Body of pancreas (tissue), 4 donors: ENCODE results near the gene ARHGAP24. TPM values are rescaled to one million over a fixed set of nuclear protein-coding genes. Genes with fewer than 3 reads are reported as not detected.

Source experiments
- ATAC-seq: fragments of 150-250 bp; one replicate; pipeline ENCODE4 v1.9.1; 2016
- DNase-seq, 4 donors: peaks; one replicate each; pipeline ENCODE4 v3.0.0-alpha.2; 2019
- H3K27ac ChIP-seq, 4 donors: fragments of 200-600 bp; sonication (generic); 1 replicate in 3 of 4; 2 replicates in 1 of 4; pipeline versions ENCODE4 v1.5.1 to v1.6.1; 2016 to 2019; ENCODE audit warnings: mild to moderate bottlenecking in 1 of 4, mixed read lengths in 1 of 4, moderate library complexity in 1 of 4
- H3K27me3 ChIP-seq, 2 donors: fragments of 200-600 bp; sonication (generic); one replicate each; pipeline ENCODE4 v1.6.0; 2016; ENCODE audit warnings: mild to moderate bottlenecking in 1 of 2
- H3K36me3 ChIP-seq, 2 donors: fragments of 200-600 bp; sonication (generic); replicated peaks in 1 of 2; 2 replicates each; pipeline ENCODE4 v1.5.1; 2016; ENCODE audit warnings: low read depth in 2 of 2; ENCODE audit not compliant: insufficient read depth in 1 of 2
- H3K4me1 ChIP-seq: fragments of 200-600 bp; sonication (generic); one replicate; pipeline ENCODE4 v1.6.0; 2016
- H3K4me3 ChIP-seq, 2 donors: fragments of 200-600 bp; sonication (generic); 1 replicate in 1 of 2; 2 replicates in 1 of 2; pipeline ENCODE4 v1.5.1; 2016 to 2019
- H3K9me3 ChIP-seq, 3 donors: fragments of 200-600 bp; sonication (generic); 1 replicate in 2 of 3; 2 replicates in 1 of 3; pipeline ENCODE4 v1.5.1; 2016
- POLR2A ChIP-seq, 3 donors: fragments of 450-650 bp; IDR thresholded peaks; one replicate each; pipeline ENCODE4 v1.6.1; 2016; ENCODE audit warnings: antibody characterized with exemption in 3 of 3, mild to moderate bottlenecking in 2 of 3
- WGBS, 2 donors: methylation state at CpG; one replicate each; pipeline ENCODE4 v1.1.5; 2017; 5-methylcytosine and 5-hydroxymethylcytosine counted together
- intact Hi-C: fragments of 100-400 bp; cut with DNase I; formaldehyde crosslinking; loops from one replicate; pipeline ENCODE4 v1.15.1; 2023
- total RNA-seq, 2 donors: library from RNA; depleted of rRNA; stranded (reverse); fragments of >200 nt; gene quantifications; one replicate each; pipeline ENCODE4 v1.1.0, GENCODE V29; 2016
- TF ChIP-seq, protein P1 (sequence below), 7 experiments: fragments of 450-650 bp in 4 of 7; fragments of 200-600 bp in 3 of 7; sonication (generic) in 3 of 7; IDR thresholded peaks; one replicate each; pipeline ENCODE4 v1.5.1; 2016 to 2019; ENCODE audit warnings: antibody characterized with exemption in 7 of 7

Gene ARHGAP24
- total RNA-seq, 2 donors from 2014 or later = 43.3 to 113 TPM

GRCh38 chr4:85828027-85828890 is 353.3 kb downstream of the ARHGAP24 start:
- H3K27me3 ChIP-seq = no peaks in the 10 kb centered on the region
- ATAC-seq = peak; percentile 41
- DNase-seq = no peak
- H3K9me3 ChIP-seq = no peaks in the 10 kb centered on the region
- TF ChIP-seq, protein P1, sequence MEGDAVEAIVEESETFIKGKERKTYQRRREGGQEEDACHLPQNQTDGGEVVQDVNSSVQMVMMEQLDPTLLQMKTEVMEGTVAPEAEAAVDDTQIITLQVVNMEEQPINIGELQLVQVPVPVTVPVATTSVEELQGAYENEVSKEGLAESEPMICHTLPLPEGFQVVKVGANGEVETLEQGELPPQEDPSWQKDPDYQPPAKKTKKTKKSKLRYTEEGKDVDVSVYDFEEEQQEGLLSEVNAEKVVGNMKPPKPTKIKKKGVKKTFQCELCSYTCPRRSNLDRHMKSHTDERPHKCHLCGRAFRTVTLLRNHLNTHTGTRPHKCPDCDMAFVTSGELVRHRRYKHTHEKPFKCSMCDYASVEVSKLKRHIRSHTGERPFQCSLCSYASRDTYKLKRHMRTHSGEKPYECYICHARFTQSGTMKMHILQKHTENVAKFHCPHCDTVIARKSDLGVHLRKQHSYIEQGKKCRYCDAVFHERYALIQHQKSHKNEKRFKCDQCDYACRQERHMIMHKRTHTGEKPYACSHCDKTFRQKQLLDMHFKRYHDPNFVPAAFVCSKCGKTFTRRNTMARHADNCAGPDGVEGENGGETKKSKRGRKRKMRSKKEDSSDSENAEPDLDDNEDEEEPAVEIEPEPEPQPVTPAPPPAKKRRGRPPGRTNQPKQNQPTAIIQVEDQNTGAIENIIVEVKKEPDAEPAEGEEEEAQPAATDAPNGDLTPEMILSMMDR (IDR thresholded peaks at IDR 0.05) = no peak
- no peak for TF ChIP-seq POLR2A (IDR thresholded peaks at IDR 0.05)
- WGBS, 2 donors = 18 to 19% methylated on average over 13 of the region's 13 CpGs
- intact Hi-C loops = no loop called here
- H3K4me3 ChIP-seq = peak overlapping the region in 1 of 2 donors; percentile 30
- H3K36me3 ChIP-seq = no peaks in the 10 kb centered on the region
- H3K4me1 ChIP-seq = peaks cover 57% of the 10 kb centered on the region
- H3K27ac ChIP-seq = peak overlapping the region; percentile 85 to 91 (median 88)

DNA sequence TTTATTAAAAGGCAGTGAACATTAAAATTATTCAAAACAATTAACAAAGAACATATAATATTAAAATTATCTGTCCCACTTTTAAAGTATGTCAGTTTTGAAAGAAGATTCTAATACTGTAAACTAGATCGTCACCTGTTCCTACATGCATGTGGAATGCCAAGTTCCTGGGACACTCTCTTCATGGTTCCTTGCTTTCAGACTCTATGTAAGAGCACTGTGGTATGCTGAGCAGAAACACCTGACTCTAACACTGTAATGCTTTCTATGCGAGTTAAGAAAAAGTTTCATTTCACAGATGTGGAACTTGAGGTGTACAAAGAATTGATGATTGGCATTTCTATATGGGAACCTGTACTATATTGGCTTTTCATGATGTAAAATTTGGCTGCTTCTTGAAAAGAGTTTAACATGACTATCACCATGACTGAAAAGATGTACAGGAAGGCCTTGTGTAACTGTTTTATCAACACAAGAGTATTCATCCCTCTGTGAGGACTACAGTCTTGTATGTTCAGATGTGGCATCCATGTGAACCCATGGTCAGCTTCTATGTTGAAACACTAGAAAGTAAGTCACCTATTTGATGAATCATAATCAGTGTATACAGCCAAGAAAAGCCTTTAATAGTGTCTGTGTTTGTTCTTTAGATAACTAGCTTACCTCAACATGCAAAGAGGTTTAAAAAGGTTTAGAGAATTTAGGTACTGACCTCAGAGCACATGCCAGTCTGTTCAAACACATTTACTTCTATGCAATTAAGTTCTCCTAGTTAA is 354.5 kb downstream of the ARHGAP24 start:
- Histone ChIP-seq H3K4me3 (no peak overlapping the region), H3K9me3 (no peaks in the 10 kb centered on the region), H3K27ac (peak overlapping the region; percentile 13 to 89 (median 61)), H3K36me3 (no peaks in the 10 kb centered on the region), H3K27me3 (no peaks in the 10 kb centered on the region), H3K4me1 (peaks cover 57% of the 10 kb centered on the region)
- ATAC-seq (no peak), DNase-seq (no peak)
- TF ChIP-seq, protein P1 (IDR thresholded peaks at IDR 0.05) = no peak
- peak in 1 of 3 donors; percentile 18 for TF ChIP-seq POLR2A (IDR thresholded peaks at IDR 0.05)
- intact Hi-C loops = no loop called here
- WGBS, 2 donors = 38% methylated on average over 2 of the region's 2 CpGs

GRCh38 chr4:85831647-85832046 is 356.7 kb downstream of the ARHGAP24 start:
- peak overlapping the region in 1 of 4 donors; percentile 65 for H3K27ac ChIP-seq
- peaks cover 42% of the 10 kb centered on the region for H3K4me1 ChIP-seq
- ATAC-seq (no peak), DNase-seq (peak in 1 of 4 donors; percentile 28)
- H3K36me3 ChIP-seq = no peaks in the 10 kb centered on the region
- intact Hi-C loops = no loop called here
- 67 to 69% methylated on average over 3 of the region's 3 CpGs for WGBS, 2 donors
- H3K9me3 ChIP-seq = no peaks in the 10 kb centered on the region
- no peak overlapping the region for H3K4me3 ChIP-seq
- TF ChIP-seq POLR2A (IDR thresholded peaks at IDR 0.05) = no peak
- TF ChIP-seq, protein P1 (IDR thresholded peaks at IDR 0.05) = no peak
- H3K27me3 ChIP-seq = no peaks in the 10 kb centered on the region

- Histone ChIP-seq H3K9me3 (no peaks in the 10 kb centered on the region), H3K27me3 (no peaks in the 10 kb centered on the region), H3K4me1 (peaks cover 36% of the 10 kb centered on the region), H3K4me3 (no peak overlapping the region), H3K36me3 (no peaks in the 10 kb centered on the region), H3K27ac (peak overlapping the region in 1 of 4 donors; percentile 65)
- 5 to 12% methylated on average over 3 of the region's 3 CpGs for WGBS, 2 donors
- intact Hi-C loops = no loop called here
- ATAC-seq (no peak), DNase-seq (no peak)
- TF ChIP-seq POLR2A (IDR thresholded peaks at IDR 0.05) = no peak
- TF ChIP-seq, protein P1 (IDR thresholded peaks at IDR 0.05) = no peak
Measured at GRCh38 chr4:85833302-85833701, 358.4 kb downstream of the ARHGAP24 start.
